GM18520 (cell line): ENCODE results near the gene DIPK1B.
"Not testable (repeated sequence)": the region's sequence is repeated elsewhere in the genome, so short reads cannot be mapped to it uniquely, and the experiment has no call there.

Source experiments
- ATAC-seq: cut with Tn5 transposase; IDR thresholded peaks from one replicate; pipeline ENCODE4 v1.9.1; 2021; ENCODE audit not compliant: unreplicated experiment

DIPK1B gene

DNA sequence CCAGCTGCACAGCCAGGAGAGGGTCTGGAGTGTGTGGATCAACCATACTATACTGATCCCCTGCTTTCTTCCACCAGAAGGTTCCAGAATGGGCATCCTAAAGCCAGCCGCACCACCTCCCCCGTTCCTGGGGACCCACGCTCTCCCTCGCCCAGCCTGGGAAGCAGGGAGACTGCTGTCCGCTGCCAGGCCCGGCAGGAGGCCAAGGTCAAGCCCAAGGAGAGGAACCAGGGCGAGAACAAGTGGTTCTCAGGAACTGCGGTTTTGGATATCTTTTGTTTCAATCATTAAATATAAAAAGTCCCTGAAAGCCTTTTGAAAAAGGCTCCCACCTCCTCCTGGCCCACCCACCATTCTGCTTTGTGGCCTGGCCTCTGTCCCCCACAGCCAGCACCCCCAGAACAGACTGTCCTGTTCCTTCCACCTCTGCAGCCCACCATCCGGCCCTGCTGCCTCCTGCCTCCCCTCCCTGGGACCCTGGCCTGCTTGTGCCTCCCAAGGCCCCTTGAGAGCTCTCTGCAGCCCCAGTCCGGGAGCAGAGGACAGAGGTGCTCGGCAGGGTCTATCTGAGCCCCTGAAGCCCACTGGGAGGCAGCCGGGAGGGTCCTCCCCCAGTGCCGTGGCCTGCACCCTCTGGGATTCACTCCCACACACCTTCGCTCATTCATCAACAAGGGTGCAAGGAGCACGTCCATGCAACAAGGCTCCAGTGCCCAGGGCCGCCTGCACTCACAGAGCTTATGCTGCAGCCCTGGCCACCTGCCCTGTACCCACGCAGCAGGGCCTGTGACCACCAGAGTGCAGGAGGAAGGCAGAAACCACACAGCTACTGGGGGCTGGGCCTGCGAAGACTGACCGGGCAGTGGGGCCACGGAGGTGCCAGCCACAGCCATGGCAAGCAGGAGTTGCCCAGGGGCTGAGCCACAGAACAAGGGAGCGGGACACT, 36.6 kb downstream of the DIPK1B start:
- ATAC-seq: no peak

DNA sequence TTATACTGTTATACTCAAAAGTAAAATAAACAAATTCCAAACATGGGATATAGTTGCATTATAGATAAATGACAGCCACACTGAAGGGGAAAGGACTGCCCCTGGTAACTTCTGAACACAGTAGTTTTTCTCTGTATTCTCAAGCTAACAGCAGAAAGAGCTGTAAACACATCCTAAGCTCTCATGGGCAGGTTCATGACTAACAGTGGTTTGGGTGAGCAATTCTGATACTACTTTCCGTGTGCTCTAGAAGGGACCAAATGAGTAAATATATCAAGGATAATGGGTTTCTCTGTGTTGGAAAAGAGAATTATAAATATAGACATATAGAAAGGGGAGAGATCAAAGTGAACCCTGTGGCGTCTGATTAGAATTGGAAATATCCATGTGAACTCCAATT, 38.2 kb downstream of the DIPK1B start:
- ATAC-seq: no peak

DNA sequence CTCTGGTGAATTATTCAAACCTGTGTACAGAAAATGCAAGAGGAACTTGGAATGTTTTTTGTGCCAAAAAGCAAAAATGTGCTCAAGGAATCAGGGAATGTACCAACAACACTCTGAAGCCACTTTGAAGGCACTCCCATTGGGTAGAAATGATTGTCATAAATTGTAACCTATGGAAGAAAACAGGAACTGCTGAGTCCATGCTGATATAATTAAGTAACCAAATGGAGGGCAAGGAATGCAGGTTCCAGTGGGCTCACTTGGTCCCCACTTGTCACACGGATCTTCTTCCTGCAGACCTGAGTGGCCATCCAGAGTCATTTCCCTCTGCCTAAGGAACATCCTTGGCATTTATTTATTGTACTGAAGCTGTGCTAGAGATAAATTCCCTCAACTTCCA, 38.9 kb downstream of the DIPK1B start:
- ATAC-seq: no peak

DNA sequence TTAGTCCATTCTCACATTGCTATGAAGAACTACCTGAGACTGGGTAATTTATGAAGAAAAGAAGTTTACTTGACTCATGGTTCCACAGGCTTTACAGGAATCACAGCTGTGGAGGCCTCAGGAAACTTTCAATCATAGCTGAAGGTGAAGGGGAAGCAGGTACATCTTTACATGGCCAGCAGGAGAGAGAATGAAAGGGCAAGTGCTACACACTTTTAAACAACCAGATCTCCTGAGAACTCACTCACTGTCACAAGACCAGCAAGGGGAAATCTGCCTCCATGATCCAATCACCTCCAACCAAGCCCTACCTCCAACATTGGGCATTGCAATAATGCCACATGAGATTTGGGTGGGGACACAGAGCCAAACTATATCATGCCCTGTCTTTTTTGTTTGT, 39.4 kb downstream of the DIPK1B start:
- no peak for ATAC-seq

DNA sequence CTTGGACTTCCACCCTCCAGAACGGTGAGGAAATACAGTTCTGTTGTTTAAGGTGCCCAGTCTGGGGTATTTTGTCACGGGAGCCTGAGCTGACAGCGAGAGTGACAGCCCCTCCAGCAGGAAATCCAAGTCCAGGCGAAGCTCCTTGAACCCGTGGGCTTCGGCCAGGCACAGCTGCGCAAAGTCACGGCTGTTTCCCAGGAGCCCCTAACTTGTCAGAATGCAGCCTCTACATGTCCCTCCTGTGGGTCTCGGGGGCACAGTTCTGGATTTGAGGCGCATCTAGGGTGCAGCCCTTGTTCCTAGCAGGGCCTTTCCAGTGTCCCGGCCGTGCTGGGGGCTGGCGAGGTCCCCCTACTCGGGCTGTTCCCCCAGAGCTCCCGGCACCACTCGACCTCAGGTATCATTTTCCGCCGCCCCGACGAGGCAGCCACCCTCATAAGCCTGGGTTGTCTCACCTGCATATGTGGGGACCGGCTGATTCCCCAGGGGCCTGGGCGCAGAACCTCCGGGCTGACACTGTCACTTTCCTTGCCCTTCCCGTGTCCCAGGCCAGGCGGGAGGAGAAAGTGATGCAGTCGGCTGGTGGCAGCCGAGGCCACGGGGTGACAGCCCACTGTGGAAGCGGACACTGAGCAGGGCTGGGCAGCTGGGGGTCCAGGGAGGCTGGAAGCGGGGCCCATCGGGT, 41.1 kb downstream of the DIPK1B start:
- ATAC-seq: no peak

DNA sequence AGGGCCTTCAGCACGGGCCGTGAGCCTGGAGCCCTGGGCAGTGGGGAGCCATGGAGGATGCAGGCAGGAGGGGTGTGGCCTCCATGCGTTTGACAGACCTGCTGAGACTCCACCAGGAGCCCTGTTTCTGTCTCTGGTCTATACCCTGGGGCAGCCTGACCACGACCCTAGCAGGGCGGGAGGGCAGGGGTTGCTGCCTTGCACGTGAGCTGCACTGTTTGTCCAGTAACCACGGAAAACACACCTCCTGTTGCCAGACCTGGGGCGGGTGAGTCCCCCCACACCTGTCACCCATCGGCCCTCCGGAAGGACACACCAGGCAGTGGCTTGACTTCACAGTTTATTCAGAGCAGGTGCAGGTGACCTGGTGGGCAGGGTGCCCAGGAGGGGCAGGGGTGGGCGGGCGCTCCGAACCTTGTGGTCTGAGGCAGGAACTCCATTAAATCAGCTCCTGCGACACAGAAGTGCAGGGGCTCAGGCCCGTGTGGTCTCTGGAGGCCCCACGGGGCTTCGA, 41.7 kb downstream of the DIPK1B start:
- ATAC-seq: no peak

DNA sequence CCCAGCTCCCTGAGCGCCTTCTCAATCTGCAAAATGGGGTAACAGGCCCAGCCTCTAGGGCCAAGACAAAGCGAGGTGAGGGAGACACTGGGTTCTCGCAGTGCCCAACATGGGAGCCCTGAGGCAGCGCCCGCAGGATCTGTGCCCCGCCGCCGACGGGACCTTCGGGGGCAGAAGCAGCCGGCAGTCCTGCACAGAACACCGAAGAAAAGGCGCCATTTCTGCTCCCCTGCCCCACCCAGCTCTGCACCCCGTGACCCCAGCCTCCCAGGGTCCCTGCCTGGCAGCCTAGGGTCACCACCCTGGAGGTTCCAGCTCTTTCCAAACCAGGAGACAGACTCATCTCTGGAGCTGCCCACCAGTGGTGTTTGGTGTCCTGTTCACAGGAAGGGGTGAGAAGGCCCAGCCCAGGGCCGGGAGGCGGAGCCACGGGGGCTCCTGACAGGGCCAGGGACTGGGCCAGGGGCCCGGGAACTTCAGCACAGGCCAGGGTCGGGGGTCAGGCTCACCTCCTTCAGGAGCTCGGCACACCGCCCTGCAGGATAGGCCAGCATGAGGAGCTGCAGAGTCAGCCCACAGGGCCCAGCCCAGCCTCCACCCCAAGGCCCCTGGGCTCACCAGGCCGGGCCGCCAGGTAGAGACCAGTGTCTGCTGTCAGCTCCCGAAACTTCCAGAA, 42.4 kb downstream of the DIPK1B start:
- ATAC-seq: no peak

DNA sequence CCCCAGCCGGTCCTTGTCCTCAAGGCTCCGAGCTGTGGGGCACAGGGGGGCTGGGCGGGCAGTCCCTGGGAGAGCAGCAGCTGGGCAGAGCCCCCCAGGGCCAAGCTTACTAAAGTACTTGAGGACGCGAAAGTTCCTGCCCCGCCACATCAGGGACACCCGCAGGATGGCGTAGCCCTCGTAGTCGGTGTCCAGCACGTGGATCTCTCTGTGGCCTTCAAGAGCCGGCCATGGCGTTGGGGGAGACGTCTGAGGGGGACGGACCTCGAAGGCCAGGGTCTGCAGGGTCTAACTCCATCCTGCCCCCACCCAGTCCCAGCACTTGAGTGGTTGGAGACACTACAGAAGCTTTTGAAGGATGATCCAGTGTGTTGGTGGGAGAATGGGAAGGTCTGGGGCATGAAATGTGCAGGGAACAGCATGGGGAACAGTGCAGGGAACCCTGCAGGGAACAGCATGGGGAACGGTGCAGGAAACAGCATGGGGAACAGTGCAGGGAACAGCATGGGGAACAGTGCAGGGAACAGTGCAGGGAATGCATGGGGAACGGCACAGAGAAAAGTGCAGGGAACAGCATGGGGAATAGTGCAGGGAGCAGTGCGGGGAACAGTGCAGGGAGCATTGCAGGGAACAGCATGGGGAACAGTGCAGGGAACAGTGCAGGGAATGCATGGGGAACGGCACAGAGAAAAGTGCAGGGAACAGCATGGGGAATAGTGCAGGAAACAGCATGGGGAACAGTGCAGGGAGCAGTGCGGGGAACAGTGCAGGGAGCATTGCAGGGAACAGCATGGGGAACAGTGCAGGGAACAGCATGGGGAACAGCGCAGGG, 43.1 kb downstream of the DIPK1B start:
- not testable (repeated sequence) for ATAC-seq

DNA sequence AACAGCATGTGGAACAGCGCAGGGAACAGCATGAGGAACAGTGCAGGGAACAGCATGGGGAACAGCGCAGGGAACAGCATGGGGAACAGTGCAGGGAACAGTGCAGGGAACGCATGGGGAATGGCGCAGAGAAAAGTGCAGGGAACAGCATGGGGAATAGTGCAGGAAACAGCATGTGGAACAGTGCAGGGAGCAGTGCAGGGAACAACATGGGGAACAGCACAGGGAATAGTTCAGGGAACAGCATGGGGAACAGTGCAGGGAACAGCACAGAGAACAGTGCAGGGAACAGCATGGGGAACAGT, 43.7 kb downstream of the DIPK1B start:
- ATAC-seq: no peak

DNA sequence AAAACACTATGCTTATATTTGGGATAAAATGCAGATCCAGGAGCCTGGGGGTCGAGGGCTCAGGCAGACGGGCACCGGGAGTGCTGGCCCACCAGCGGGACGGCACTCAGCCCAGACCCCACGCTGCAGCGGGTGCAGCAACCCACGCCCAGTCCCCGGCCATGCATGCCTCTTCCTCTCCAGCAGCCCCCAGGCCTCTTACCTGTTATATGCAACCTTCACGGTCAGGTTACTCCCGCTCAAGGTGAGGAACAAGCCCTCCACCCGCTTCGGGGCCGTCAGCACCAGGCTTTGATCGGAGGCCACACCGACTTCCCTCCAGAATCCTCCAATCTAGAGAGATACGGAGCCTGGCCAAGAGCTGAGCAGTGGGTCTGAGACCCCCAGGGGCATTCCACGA, 44.5 kb downstream of the DIPK1B start:
- ATAC-seq: no peak

DNA sequence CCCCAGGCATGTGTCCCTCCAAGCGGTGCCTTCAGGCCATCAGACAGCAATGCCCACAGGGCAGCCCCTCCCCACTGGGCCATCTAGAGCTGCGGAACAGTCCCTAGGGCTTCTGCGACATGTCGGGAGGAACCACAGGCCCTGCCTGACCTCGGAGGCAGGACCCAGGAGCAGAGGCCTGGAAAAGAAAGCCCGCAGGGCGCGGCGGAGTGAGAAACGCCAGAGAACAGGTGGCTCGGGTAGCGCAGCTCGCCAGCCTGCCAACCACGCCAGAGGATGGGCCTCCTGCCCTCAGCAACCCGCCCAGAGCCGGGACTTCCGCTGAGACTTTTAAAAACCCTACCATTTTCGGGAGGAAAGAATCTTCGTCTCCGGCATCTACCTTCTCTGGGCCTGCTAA, 45.0 kb downstream of the DIPK1B start:
- no peak for ATAC-seq

DNA sequence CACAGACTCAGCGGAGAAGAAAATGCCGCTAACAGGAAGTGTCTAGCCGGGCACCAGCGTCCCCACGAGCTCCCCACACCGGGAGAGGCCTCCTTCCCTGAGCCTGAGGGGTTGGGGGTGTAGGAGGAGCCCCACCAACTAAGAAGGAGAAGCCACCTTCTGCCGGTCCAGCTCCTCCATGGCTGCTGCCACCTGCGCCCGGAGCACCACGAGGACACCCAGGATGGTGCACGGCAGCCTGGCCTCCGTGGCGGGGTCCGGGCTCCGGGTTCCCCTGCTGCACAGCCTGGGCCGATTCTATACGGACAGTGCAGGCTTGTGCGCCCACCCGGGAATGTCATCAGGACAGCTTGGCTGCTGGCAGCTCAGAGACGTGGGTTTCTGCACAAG, 45.4 kb downstream of the DIPK1B start:
- no peak for ATAC-seq

DNA sequence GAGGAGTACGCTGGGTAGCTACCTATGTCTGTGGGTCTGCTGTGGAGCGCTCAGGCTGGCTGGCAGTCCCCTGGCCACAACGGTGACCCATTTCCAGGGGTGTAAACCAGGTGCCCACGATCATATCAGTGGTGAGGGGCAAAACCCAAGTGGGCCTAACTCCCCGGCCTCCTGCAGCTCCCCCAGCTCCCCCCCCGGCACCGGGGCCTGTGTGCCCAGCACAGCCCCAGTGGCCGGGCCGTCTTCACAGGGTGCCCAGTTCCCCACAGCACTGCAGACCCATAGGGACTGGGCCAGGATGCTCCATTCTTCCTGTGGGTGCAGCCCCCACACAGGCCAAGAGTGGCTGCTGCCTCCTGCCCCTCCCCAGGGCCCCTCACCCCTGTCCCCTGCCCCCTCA, 46.6 kb downstream of the DIPK1B start:
- ATAC-seq: no peak

DNA sequence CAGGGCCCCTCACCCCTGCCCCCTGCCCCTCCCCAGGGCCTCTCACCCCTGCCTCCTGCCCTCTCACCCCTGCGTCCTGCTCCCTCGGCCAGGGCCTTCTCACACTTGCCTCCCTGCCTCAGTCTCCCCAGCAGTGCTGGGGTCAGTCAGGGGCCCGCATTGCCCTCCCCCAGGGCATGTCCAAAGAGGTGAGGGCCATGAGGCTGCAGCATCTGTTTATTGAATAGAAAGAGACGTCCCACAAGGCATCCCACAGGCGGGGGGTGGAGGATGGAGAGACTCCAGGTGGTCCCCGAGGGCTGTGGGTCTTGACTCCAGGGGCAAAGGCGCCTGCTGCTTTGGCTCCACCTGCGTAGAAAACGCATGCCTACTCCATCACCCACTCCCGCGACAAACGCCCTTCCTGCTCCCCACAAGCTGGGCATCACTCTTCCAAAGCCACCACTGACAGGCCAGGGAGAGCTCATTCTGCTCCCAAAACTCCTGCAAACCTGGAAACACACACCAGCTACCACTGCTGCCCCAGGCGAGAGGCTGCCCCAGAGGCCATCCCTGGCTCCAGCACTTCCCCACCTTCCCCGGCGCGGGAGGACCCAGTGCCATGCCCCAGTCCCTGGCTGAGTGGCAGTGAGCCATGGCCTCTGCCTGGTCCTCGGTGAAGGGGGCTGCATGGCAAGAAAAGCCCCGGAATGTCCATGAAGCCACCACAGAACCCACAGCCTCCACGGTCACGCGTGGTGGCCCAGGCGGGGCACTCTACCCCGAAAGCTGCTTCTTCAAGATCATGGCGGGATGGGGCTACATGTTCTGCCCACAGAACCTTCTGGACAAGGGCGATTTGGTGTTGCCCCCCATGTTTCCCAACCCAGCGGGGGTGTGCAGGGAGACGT, 47.3 kb downstream of the DIPK1B start:
- ATAC-seq: no peak

DNA sequence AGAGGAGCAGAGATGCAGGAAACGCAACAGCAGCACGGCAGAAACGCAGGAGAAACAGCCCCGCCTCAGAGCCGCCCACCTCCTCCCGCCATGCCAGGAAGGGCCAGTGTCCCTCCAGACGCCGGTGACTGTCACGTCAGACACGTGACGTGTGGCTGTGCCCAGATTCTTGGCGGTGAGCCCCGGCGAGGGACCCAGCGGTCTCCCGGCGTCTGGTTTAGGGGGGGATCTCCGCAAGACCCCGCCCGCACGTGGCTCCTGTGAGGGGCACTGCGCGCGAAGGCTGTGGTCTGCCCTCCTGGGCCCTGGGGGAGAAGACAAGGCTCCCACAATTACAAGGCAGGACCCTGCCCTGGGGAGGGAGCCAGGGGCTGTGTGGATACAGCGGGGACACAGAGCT, 48.1 kb downstream of the DIPK1B start:
- no peak for ATAC-seq

DNA sequence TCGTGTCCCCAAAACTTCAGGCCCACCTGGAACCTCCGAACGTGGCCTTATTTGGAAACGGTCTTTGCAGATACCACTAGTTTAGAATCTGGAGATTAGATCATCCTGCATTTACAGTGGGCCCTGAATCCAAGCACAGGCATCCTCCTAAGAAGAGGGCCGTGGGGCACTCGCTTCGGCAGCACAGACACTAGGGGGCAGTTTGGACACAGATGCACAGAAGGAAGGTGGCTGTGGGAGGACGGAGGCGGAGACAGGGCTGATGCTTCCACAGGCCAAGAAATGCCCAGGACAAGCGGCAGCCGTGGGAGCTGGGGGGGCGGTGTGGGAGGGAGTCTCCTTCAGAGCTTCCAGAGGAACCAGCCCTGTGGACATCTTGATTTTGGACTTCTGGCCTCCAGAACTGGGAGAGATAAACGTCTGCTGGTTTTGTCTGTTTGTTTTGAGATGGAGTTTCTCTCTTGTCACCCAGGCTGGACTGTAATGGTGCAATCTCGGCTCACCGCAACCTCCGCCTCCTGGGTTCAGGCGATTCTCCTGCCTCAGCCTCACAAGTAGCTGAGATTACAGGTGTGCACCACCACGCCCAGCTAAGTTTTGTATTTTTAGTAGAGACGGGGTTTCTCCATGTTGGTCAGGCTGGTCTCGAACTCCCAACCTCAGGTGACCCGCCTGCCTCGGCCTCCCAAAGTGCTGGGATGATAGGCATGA, 48.6 kb downstream of the DIPK1B start:
- not testable (repeated sequence) for ATAC-seq

DNA sequence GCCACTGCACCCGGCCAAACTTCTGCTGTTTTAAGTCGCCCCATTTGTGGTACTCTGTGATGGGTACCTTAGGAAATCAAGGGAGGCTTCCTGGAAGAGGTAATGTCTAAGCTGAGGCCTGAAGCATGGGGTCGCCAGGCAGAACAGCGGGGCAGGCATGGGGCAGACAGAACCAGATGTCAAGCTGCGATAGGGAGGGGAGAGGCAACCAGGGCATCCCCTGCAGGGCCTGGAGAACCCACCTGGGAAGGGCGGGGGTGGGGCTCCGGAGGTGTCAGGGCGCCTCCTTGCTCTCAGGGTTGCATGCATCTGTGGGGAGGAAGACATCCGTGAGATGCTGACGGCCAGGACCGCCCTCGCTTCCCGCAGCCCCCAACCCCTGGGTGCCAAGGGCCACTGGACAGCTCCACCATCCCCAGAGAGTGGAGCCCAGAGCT, 49.2 kb downstream of the DIPK1B start:
- no peak for ATAC-seq

DNA sequence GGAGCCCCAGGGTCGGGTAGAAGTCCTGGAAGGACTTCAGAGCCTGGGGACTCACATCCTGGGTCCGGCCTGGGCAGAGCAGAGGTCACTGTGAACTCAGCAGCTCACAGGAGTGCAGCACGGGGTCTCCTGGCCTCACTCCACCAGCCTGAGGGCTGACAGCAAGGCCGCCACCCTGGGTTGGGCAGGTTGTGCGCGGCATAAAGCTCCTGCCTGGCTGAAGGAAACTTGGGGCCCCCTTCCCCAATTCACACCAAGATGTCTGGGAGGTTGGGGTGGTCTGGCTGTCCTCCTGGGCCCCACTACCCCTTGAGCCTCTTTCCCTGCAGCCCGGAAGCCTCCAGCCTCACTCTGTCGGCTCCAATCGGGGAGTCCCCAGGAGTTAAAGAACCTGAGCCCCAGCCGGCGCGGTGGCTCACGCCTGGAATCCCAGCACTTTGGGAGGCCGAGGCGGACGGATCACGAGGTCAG, 49.9 kb downstream of the DIPK1B start:
- ATAC-seq: no peak
